Stimulated activated effector memory CD8-positive, alpha-beta T cell treated with anti-CD3 and anti-CD28 coated beads, Interleukin-12 subunit alpha, Interleukin-12 subunit beta, amount 100 ng/mL, for 72 hours (primary cell): ENCODE results near the gene ZC3H15.
A peak's percentile ranks its signal among the peaks of the same experiment; 100 is the strongest.
"Not testable (repeated sequence)": the region's sequence is repeated elsewhere in the genome, so short reads cannot be mapped to it uniquely, and the experiment has no call there.

ENCODE experiments used
- ATAC-seq: fragments of 150-1000 bp; cut with Tn5 transposase; 2 replicates; pipeline ENCODE4 v1.10.0; 2021
- DNase-seq, 2 donors: peaks; one replicate each; pipeline ENCODE4 v3.0.0; 2021 to 2022; ENCODE audit warnings: low spot score in 2 of 2
- H3K27ac Mint-ChIP-seq: one replicate; pipeline ENCODE4 v1.8.0; 2022; ENCODE audit warnings: mild to moderate bottlenecking, mixed read lengths
- H3K36me3 Mint-ChIP-seq: one replicate; pipeline ENCODE4 v1.8.0; 2022; ENCODE audit warnings: mild to moderate bottlenecking, mixed read lengths
- H3K4me1 Mint-ChIP-seq: one replicate; pipeline ENCODE4 v1.8.0; 2022; ENCODE audit warnings: mixed read lengths
- H3K4me3 Mint-ChIP-seq: one replicate; pipeline ENCODE4 v1.8.0; 2022; ENCODE audit warnings: mild to moderate bottlenecking, mixed read lengths
- H3K9me3 Mint-ChIP-seq: one replicate; pipeline ENCODE4 v1.8.0; 2022; ENCODE audit warnings: mixed read lengths

Gene ZC3H15

GRCh38 chr2:186485871-186486650 is at the start of gene ZC3H15:
Gene ZC3H15 (plus strand): TSS chr2:186486260. CDS start chr2:186486383, 123 bp downstream.
- Mint-ChIP-seq H3K27ac (peak within 1 kb of the TSS; percentile 100), H3K9me3 (no peaks in the 10 kb centered on the region), H3K36me3 (peaks cover 23% of the 10 kb centered on the region), H3K4me1 (peaks cover 53% of the 10 kb centered on the region), H3K4me3 (peak within 1 kb of the TSS; percentile 99)
- ATAC-seq (peak; percentile 94), DNase-seq (peak; percentile 88 to 97)

DNA sequence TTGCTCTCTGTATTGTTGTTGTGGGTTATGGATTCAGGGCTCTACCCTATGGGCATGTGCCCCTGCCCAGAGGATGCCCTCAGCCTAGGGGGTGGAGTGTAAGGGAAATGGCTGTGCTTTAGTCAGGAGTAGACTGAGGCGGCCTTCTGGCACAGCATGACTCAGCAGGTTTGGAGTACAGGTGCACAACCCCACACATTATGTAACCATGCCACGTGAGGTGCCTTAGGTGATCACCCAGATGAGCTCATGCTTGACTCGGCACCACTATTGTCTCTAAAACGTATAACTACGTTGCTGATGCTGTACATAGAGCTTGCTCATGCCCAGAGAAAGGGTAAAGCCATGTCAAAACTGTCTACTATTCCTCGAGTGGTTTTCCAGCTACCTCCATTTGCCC is 48.3 kb upstream of the ZC3H15 start:
- DNase-seq = no peak

GRCh38 chr2:186439673-186440095 is 46.4 kb upstream of the ZC3H15 start:
- not testable (repeated sequence) for H3K27ac Mint-ChIP-seq, DNase-seq, H3K4me3 Mint-ChIP-seq, H3K4me1 Mint-ChIP-seq, ATAC-seq, H3K36me3 Mint-ChIP-seq, H3K9me3 Mint-ChIP-seq

More for the DNA sequence above, 48.3 kb upstream of the ZC3H15 start:
- Mint-ChIP-seq H3K36me3 (no peaks in the 10 kb centered on the region), H3K9me3 (no peaks in the 10 kb centered on the region), H3K4me1 (no peaks in the 10 kb centered on the region), H3K4me3 (no peak overlapping the region), H3K27ac (no peak overlapping the region)
- ATAC-seq = no peak

- H3K9me3 Mint-ChIP-seq = no peaks in the 10 kb centered on the region
- no peak overlapping the region for H3K27ac Mint-ChIP-seq
- H3K36me3 Mint-ChIP-seq = no peaks in the 10 kb centered on the region
- no peak for ATAC-seq
- H3K4me3 Mint-ChIP-seq = no peak overlapping the region
- no peak for DNase-seq
- H3K4me1 Mint-ChIP-seq = no peaks in the 10 kb centered on the region
Measured at GRCh38 chr2:186440506-186440905, 45.6 kb upstream of the ZC3H15 start.

DNA sequence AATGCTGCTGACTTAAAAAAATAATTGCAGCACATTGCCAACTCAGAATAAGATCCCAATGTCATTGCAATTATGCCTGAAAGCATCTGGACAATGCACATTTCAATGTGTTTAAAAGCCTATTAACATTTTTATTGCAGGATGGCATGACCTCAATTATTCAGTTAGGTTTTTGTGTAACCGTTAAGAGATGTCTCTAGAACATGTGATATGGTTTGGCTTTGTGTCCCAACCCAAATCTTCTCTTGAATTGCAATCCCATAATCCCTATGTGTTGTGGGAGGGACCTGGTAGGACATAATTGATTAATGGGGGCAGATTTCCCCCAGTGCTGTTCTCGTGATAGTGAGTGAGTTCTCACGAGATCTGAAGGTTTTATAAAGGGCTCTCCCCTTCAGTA is 43.2 kb upstream of the ZC3H15 start:
- Mint-ChIP-seq H3K4me3 (no peak overlapping the region), H3K9me3 (no peaks in the 10 kb centered on the region), H3K36me3 (no peaks in the 10 kb centered on the region), H3K27ac (no peak overlapping the region), H3K4me1 (no peaks in the 10 kb centered on the region)
- no peak for DNase-seq
- no peak for ATAC-seq

GRCh38 chr2:186443851-186444250 is 42.2 kb upstream of the ZC3H15 start:
- DNase-seq = no peak
- no peaks in the 10 kb centered on the region for H3K9me3 Mint-ChIP-seq
- no peak overlapping the region for H3K27ac Mint-ChIP-seq
- H3K4me3 Mint-ChIP-seq = no peak overlapping the region
- ATAC-seq = no peak
- no peaks in the 10 kb centered on the region for H3K36me3 Mint-ChIP-seq
- H3K4me1 Mint-ChIP-seq = no peaks in the 10 kb centered on the region

DNA sequence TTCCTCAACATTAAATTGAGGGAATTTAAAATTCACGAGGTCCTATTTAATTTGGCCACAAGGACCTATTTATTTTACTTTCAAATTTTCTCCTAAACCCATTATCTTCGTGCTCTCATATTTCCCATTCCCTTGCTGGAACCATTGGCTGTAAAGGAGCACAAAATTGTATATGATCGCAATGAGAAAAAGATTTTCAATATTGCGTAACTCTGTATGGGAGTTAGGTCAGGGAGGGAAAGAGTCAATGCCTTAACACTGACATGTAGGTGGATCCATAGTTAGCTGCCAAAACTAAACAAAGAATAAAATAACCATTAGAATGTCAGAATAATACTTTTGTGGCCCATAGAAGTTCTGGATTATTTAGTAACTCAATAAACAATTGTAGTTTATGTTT is 40.6 kb upstream of the ZC3H15 start:
- Mint-ChIP-seq H3K4me3 (no peak overlapping the region), H3K27ac (no peak overlapping the region), H3K36me3 (no peaks in the 10 kb centered on the region), H3K4me1 (no peaks in the 10 kb centered on the region), H3K9me3 (no peaks in the 10 kb centered on the region)
- DNase-seq (no peak), ATAC-seq (no peak)

GRCh38 chr2:186455613-186456012 is 30.4 kb upstream of the ZC3H15 start:
- H3K4me3 Mint-ChIP-seq = no peak overlapping the region
- H3K4me1 Mint-ChIP-seq = no peaks in the 10 kb centered on the region
- no peak overlapping the region for H3K27ac Mint-ChIP-seq
- ATAC-seq = no peak
- no peak for DNase-seq
- H3K9me3 Mint-ChIP-seq = no peaks in the 10 kb centered on the region
- H3K36me3 Mint-ChIP-seq = peaks cover 6% of the 10 kb centered on the region

DNA sequence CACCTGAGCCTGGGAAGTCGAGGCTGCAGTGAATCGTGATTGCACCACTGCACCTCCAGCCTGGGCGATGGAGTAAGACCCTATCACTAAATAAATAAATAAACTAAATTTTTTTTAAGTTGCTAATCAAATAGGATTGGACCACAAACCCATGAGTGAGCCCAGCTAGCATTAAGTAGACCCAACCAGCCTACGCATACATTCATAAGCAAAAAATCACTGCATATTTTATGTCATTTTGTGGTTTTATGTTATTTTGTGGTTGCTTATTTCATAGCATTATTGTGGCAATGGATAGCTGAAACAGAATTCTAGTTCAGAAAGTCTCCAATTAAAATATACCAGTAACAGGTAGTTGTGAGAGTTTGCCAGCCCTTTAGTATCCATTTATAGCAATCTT is 29.1 kb upstream of the ZC3H15 start:
- no peak overlapping the region for H3K4me3 Mint-ChIP-seq
- H3K4me1 Mint-ChIP-seq = no peaks in the 10 kb centered on the region
- ATAC-seq (no peak), DNase-seq (no peak)
- no peak overlapping the region for H3K27ac Mint-ChIP-seq
- no peaks in the 10 kb centered on the region for H3K9me3 Mint-ChIP-seq
- peaks cover 6% of the 10 kb centered on the region for H3K36me3 Mint-ChIP-seq

DNA sequence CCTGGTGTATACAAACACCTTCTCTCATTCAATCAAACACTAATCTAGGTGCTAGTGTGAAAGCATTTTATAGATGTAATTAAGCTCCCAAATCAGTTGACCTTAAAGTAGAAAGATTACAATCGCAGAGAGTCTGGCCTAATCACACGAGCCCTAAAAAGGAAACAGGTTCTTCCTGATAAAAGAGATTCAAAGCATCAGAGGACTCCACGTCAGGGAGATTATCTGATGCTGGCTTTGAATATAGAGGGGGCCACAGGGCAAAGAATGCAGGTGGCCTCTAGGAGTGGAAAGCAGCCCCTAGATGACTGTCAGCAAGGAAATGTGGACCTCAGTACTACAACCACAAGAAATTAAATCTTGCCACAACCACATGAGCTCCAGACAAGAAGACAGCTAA is 28.2 kb upstream of the ZC3H15 start:
- no peaks in the 10 kb centered on the region for H3K9me3 Mint-ChIP-seq
- no peak overlapping the region for H3K27ac Mint-ChIP-seq
- no peak overlapping the region for H3K4me3 Mint-ChIP-seq
- DNase-seq (no peak), ATAC-seq (no peak)
- no peaks in the 10 kb centered on the region for H3K4me1 Mint-ChIP-seq
- peaks cover 6% of the 10 kb centered on the region for H3K36me3 Mint-ChIP-seq

DNA sequence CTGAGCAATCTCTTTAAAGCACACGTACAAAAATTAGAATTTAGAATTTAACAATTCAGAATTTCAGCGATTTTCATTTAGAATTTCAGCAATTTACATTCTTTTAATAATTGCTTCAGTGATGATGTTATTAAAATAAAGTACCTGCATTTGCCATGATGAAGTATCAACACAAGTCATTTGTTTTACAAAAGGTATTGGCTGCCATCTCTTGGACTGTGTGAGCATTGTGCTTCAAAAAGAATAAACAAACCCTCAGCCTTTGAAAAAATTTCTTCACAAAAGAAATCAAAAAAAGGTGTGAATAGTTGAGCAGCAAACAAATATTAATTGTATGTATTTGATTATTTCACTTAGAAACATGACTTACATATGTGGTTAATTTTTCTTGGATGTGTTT is 27.1 kb upstream of the ZC3H15 start:
- H3K4me3 Mint-ChIP-seq = no peak overlapping the region
- DNase-seq (no peak), ATAC-seq (no peak)
- no peak overlapping the region for H3K27ac Mint-ChIP-seq
- no peaks in the 10 kb centered on the region for H3K4me1 Mint-ChIP-seq
- H3K36me3 Mint-ChIP-seq = peaks cover 6% of the 10 kb centered on the region
- H3K9me3 Mint-ChIP-seq = no peaks in the 10 kb centered on the region

DNA sequence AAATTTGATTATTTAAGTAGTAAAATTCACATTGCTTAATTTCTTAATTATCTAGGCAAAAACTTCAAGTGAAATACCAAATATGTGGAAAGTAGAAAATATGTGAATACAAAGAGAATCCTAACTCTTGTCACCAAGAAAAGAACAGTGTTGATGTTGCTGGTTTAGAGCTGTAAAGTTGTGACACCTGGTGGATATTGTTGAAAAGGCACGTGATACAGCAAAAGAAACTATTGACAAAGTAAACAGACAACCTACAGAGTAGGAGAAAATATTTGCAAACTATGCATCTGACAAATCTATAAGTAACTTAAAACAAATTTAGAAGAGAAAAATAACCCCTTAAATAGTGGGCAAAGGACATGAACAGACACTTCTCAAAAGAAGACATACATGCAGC is 25.6 kb upstream of the ZC3H15 start:
- Mint-ChIP-seq H3K27ac (no peak overlapping the region), H3K9me3 (no peaks in the 10 kb centered on the region), H3K36me3 (peaks cover 6% of the 10 kb centered on the region), H3K4me3 (no peak overlapping the region), H3K4me1 (no peaks in the 10 kb centered on the region)
- DNase-seq = no peak
- no peak for ATAC-seq

- no peak overlapping the region for H3K4me3 Mint-ChIP-seq
- ATAC-seq = no peak
Measured at GRCh38 chr2:186466743-186467142, 19.3 kb upstream of the ZC3H15 start.

DNA sequence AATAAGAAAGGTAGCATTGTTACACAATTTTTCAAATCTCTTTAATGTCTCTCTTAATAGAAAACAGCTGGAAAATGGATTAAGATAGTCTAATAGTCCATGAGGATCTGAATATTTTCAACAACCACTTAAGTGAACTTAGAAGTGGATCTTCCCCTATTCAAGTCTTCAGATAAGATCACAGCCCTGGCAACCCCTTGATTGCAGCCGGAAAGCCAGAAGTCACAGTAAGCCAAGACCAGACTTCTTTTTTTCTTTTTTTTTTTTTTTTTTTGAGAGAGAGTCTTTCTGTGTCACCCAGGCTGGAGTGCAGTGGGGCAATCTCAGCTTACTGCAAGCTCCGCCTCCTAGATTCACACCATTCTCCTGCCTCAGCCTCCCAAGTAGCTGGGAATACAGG is 18.6 kb upstream of the ZC3H15 start:
- Mint-ChIP-seq H3K36me3 (no peaks in the 10 kb centered on the region), H3K9me3 (no peaks in the 10 kb centered on the region), H3K4me3 (no peak overlapping the region), H3K4me1 (no peaks in the 10 kb centered on the region), H3K27ac (no peak overlapping the region)
- no peak for ATAC-seq
- no peak for DNase-seq

More at GRCh38 chr2:186466743-186467142, 19.3 kb upstream of the ZC3H15 start:
- Mint-ChIP-seq H3K36me3 (no peaks in the 10 kb centered on the region), H3K9me3 (no peaks in the 10 kb centered on the region), H3K4me1 (no peaks in the 10 kb centered on the region), H3K27ac (no peak overlapping the region)
- no peak for DNase-seq

GRCh38 chr2:186472722-186473493 is 13.2 kb upstream of the ZC3H15 start:
- H3K9me3 Mint-ChIP-seq, H3K27ac Mint-ChIP-seq: not testable (repeated sequence)

DNA sequence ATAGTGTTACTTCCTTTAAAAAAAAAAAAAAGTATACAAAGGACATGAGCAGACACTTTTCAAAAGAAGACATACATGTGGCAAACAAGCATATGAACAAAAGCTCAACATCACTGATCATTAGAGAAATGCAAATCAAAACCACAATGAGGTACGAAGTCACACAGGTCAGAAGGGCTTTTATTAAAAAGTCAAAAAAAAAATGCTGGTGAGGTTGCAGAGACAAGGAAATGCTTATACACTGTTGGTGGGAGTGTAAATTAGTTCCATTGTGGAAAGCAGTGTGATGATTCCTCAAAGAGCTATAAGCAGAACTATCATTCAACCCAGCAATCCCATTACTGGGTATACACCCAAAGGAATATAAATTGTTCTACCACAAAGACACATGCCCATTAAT is 11.8 kb upstream of the ZC3H15 start:
- H3K4me1 Mint-ChIP-seq, H3K27ac Mint-ChIP-seq, ATAC-seq, H3K4me3 Mint-ChIP-seq, H3K9me3 Mint-ChIP-seq, DNase-seq, H3K36me3 Mint-ChIP-seq: not testable (repeated sequence)

More at GRCh38 chr2:186472722-186473493, 13.2 kb upstream of the ZC3H15 start:
- not testable (repeated sequence) for DNase-seq, H3K4me3 Mint-ChIP-seq, H3K36me3 Mint-ChIP-seq, ATAC-seq, H3K4me1 Mint-ChIP-seq
